ENCODE results near the gene CTCFL. TPM values are rescaled to one million over a fixed set of nuclear protein-coding genes. Genes with fewer than 3 reads are reported as not detected.

The CTCFL gene
- total and polyA plus RNA-seq, 2 donors (not counting 3 experiments of a cell fraction or from before 2014, with no cell fraction given), result not detected

GRCh38 chr20:57470212-57470522 lies 54.8 kb downstream of the CTCFL start:
- FAIRE-seq (no peak), DNase-seq (ENCODE audit: low read depth, low spot score) (no peak)
- Histone ChIP-seq H2AFZ (ENCODE audit: low read depth, low read length) (no peak overlapping the region), H3K27me3 (ENCODE audit: control insufficient read depth in 2 of 2, insufficient read depth in 2 of 2, low read length in 2 of 2) (peaks cover 6 to 10% of the 10 kb centered on the region in 2 experiments), H3K4me3 (replicated peaks in 1 of 3; ENCODE audit: insufficient read depth in 1 of 3, low read depth in 1 of 3, low read length in 3 of 3) (no peak overlapping the region), H3K79me2 (ENCODE audit: control insufficient read depth, insufficient read depth, low read length) (no peaks in the 10 kb centered on the region), H3K4me1 (ENCODE audit: control insufficient read depth, extremely low read depth, insufficient read depth, low read length) (no peaks in the 10 kb centered on the region), H3K9me1 (replicated peaks; ENCODE audit: control insufficient read depth, extremely low read depth, insufficient read depth, low read length) (no peaks in the 10 kb centered on the region), H3K27ac (ENCODE audit: insufficient read depth, low read depth, low read length) (no peak overlapping the region), H3K4me2 (ENCODE audit: insufficient read depth, low read length) (no peak overlapping the region), H3K36me3 (ENCODE audit: control insufficient read depth in 2 of 2, extremely low read depth in 1 of 2, insufficient read depth in 2 of 2, low read length in 2 of 2) (no peaks in the 10 kb centered on the region), H4K20me1 (replicated peaks; ENCODE audit: control insufficient read depth, extremely low read depth, insufficient read depth, low read length) (no peaks in the 10 kb centered on the region), H3K9me3 (replicated peaks; ENCODE audit: control insufficient read depth, insufficient read depth, low read length) (no peaks in the 10 kb centered on the region), H3K9ac (replicated peaks; ENCODE audit: extremely low read depth, insufficient read depth, low read length) (no peak overlapping the region)
- BruUV-seq (replicated peaks), result no TSS peak
- intact Hi-C loops (cut with micrococcal nuclease) (no loop called here), dilution Hi-C loops (cut with MboI; ENCODE audit: extremely low pct_ligation_motif_present, low sequenced_read_pairs) (no loop called here)
- TF ChIP-seq FOS (IDR thresholded peaks at IDR 0.05; ENCODE audit: borderline replicate concordance, insufficient read depth, low read length) (no peak), GATA2 (IDR thresholded peaks at IDR 0.05; ENCODE audit: insufficient read depth, insufficient read length, low read depth, low read length) (no peak)
- ChIA-PET CTCF (interaction anchor here (1.2 to 1.4 kb wide), 2 partner anchors 28 to 124 kb away, joined by 3 to 5 read pairs; no protein-coding TSS in a partner anchor), POLR2A (no interaction called here)

GRCh38 chr20:57469418-57470211 lies 55.3 kb downstream of the CTCFL start:
- H3K4me2 ChIP-seq (ENCODE audit: insufficient read depth, low read length), result no peak overlapping the region
- H3K27ac ChIP-seq (ENCODE audit: insufficient read depth, low read depth, low read length), result no peak overlapping the region
- dilution Hi-C loops (cut with MboI; ENCODE audit: extremely low pct_ligation_motif_present, low sequenced_read_pairs), result no loop called here
- DNase-seq (ENCODE audit: low read depth, low spot score) (no peak), FAIRE-seq (no peak)
- no TSS peak for BruUV-seq (replicated peaks)
- H3K79me2 ChIP-seq (ENCODE audit: control insufficient read depth, insufficient read depth, low read length), result no peaks in the 10 kb centered on the region
- no peak overlapping the region for H3K9ac ChIP-seq (replicated peaks; ENCODE audit: extremely low read depth, insufficient read depth, low read length)
- H3K4me1 ChIP-seq (ENCODE audit: control insufficient read depth, extremely low read depth, insufficient read depth, low read length), result no peaks in the 10 kb centered on the region
- H3K36me3 ChIP-seq (ENCODE audit: control insufficient read depth in 2 of 2, extremely low read depth in 1 of 2, insufficient read depth in 2 of 2, low read length in 2 of 2), result no peaks in the 10 kb centered on the region
- H4K20me1 ChIP-seq (replicated peaks; ENCODE audit: control insufficient read depth, extremely low read depth, insufficient read depth, low read length), result no peaks in the 10 kb centered on the region
- H3K9me3 ChIP-seq (replicated peaks; ENCODE audit: control insufficient read depth, insufficient read depth, low read length), result no peaks in the 10 kb centered on the region
- H3K4me3 ChIP-seq (replicated peaks in 1 of 3; ENCODE audit: insufficient read depth in 1 of 3, low read depth in 1 of 3, low read length in 3 of 3), result no peak overlapping the region
- H3K9me1 ChIP-seq (replicated peaks; ENCODE audit: control insufficient read depth, extremely low read depth, insufficient read depth, low read length), result no peaks in the 10 kb centered on the region
- intact Hi-C loops (cut with micrococcal nuclease), result no loop called here
- no peak overlapping the region for H2AFZ ChIP-seq (ENCODE audit: low read depth, low read length)
- POLR2A ChIA-PET, result no interaction called here
- TF ChIP-seq GATA2 (IDR thresholded peaks at IDR 0.05; ENCODE audit: insufficient read depth, insufficient read length, low read depth, low read length) (no peak), CTCF (IDR thresholded peaks at IDR 0.05; ENCODE audit: extremely low read depth in 1 of 2, insufficient read depth in 1 of 2, low read depth in 1 of 2, low read length in 2 of 2) (no peak), MAX (IDR thresholded peaks at IDR 0.05; ENCODE audit: insufficient read depth, insufficient read length) (no peak), EZH2 (IDR thresholded peaks at IDR 0.05; ENCODE audit: borderline replicate concordance, low read depth, low read length, severe bottlenecking) (no peak), FOS (IDR thresholded peaks at IDR 0.05; ENCODE audit: borderline replicate concordance, insufficient read depth, low read length) (no peak), POLR2A (IDR thresholded peaks at IDR 0.05; ENCODE audit: low read depth, low read length) (no peak)
- CTCF ChIA-PET, result interaction anchor here (1.2 to 1.4 kb wide), 2 partner anchors 29 to 125 kb away, joined by 3 to 5 read pairs; no protein-coding TSS in a partner anchor
- peaks cover 6% of the 10 kb centered on the region in 2 experiments for H3K27me3 ChIP-seq (ENCODE audit: control insufficient read depth in 2 of 2, insufficient read depth in 2 of 2, low read length in 2 of 2)

Data from endothelial cell of umbilical vein (primary cell).